Subcutaneous abdominal adipose tissue (tissue), 5 donors: ENCODE measurements around the gene IGF2.
"Not testable (repeated sequence)": the region's sequence is repeated elsewhere in the genome, so short reads cannot be mapped to it uniquely, and the experiment has no call there.

Experiments
- H3K27ac ChIP-seq: one replicate; pipeline ENCODE4 v1.7.0; 2013; ENCODE audit warnings: low read depth, mild to moderate bottlenecking, inconsistent platforms, low read length, moderate library complexity
- H3K27me3 ChIP-seq, 5 donors: one replicate each; pipeline ENCODE4 v1.7.0; 2013; ENCODE audit warnings: low read length in 5 of 5, inconsistent platforms in 1 of 5; ENCODE audit not compliant: control insufficient read depth in 5 of 5, insufficient read depth in 4 of 5
- H3K36me3 ChIP-seq, 5 donors: one replicate each; pipeline ENCODE4 v1.7.0; 2013; ENCODE audit warnings: low read length in 5 of 5; ENCODE audit not compliant: control insufficient read depth in 5 of 5, insufficient read depth in 5 of 5
- H3K4me1 ChIP-seq, 5 donors: one replicate each; pipeline ENCODE4 v1.7.0; 2013; ENCODE audit warnings: low read length in 5 of 5, mild to moderate bottlenecking in 3 of 5, moderate library complexity in 1 of 5; ENCODE audit not compliant: control insufficient read depth in 5 of 5, insufficient read depth in 5 of 5
- H3K4me3 ChIP-seq, 5 donors: one replicate each; pipeline ENCODE4 v1.7.0; 2013; ENCODE audit warnings: low read length in 5 of 5, low read depth in 1 of 5
- H3K9ac ChIP-seq, 5 donors: one replicate each; pipeline ENCODE4 v1.7.0; 2013; ENCODE audit warnings: low read length in 5 of 5, mild to moderate bottlenecking in 4 of 5, moderate library complexity in 3 of 5
- H3K9me3 ChIP-seq, 5 donors: one replicate each; pipeline ENCODE4 v1.7.0; 2013; ENCODE audit warnings: low read length in 5 of 5; ENCODE audit not compliant: control insufficient read depth in 5 of 5
- donor health status: healthy.
- donor health status: healthy.
- donor health status: healthy.
- donor health status: healthy.
- donor health status: healthy.

The IGF2 gene

GRCh38 chr11:2179516-2179915 lies 40.3 kb upstream of the IGF2 start:
- H3K4me1 ChIP-seq = no peaks in the 10 kb centered on the region
- no peaks in the 10 kb centered on the region for H3K36me3 ChIP-seq

DNA sequence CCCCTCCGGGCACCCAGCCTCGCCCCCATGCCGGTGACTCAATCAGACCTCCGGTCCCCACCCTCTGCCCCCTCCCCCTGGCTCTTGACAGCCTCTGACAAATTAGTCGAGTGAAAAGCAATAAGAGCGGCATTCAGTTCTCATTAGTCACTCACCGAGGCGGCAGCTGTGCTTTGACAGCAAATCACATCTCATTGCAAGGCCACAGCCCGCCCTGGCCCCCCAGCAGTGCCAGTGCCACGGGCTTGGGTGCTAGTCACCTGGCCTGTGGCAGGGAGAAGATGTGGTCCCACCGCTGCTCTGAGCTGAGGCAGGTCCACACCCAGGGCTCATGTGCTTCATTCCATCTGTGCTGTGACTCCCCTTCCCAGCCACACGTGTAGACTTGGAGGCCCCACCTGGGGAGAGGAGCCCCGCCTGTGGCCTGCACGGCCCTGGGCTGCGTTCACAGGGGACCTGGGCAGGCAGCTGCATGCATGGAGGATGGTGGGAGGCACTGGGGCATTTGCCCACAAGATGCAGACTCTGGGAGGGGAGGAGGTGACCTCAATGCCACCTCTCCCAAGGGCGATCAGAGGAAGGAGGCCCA lies 39.8 kb upstream of the IGF2 start:
- Histone ChIP-seq H3K27me3 (peaks cover 18 to 46% (median 38%) of the 10 kb centered on the region in 5 donors), H3K9ac (no peak overlapping the region), H3K4me1 (no peaks in the 10 kb centered on the region), H3K36me3 (no peaks in the 10 kb centered on the region), H3K9me3 (no peaks in the 10 kb centered on the region), H3K4me3 (no peak overlapping the region), H3K27ac (no peak overlapping the region)

More at GRCh38 chr11:2179516-2179915, 40.3 kb upstream of the IGF2 start:
- Histone ChIP-seq H3K4me3 (no peak overlapping the region), H3K27ac (no peak overlapping the region), H3K9me3 (no peaks in the 10 kb centered on the region), H3K9ac (no peak overlapping the region), H3K27me3 (peaks cover 18 to 46% (median 34%) of the 10 kb centered on the region in 5 donors)

GRCh38 chr11:2178055-2178773 lies 39.0 kb upstream of the IGF2 start:
- H3K27me3 ChIP-seq = peaks cover 16 to 52% (median 37%) of the 10 kb centered on the region in 5 donors
- H3K36me3 ChIP-seq = not testable (repeated sequence)

DNA sequence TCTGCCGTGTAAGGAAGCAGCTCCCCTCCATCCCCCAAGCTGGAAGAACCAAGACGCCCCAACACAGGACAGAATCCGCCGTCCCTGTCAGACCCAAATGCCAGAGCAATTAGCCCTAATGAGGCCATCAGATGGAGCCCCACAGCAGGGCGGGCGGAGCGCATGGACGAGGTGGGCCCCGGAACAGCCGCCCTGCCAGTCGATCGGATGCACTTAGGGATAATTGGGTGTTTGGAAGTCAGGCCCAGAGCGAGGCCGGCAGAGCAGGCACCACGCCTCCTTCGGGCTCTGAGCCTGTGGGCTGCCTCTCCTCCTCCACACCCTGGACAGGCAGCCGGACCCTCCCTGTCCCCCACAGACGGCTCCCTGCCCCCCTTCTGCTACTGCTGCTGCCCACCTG lies 37.9 kb upstream of the IGF2 start:
- Histone ChIP-seq H3K36me3 (no peaks in the 10 kb centered on the region), H3K27ac (no peak overlapping the region), H3K9ac (no peak overlapping the region), H3K4me1 (no peaks in the 10 kb centered on the region), H3K9me3 (peaks cover 0 to 2% (median 0%) of the 10 kb centered on the region in 5 donors), H3K4me3 (no peak overlapping the region), H3K27me3 (peaks cover 16 to 47% (median 37%) of the 10 kb centered on the region in 5 donors)

More at GRCh38 chr11:2178055-2178773, 39.0 kb upstream of the IGF2 start:
- H3K9ac ChIP-seq, H3K4me1 ChIP-seq, H3K27ac ChIP-seq, H3K4me3 ChIP-seq, H3K9me3 ChIP-seq: not testable (repeated sequence)

GRCh38 chr11:2176389-2176900 lies 37.3 kb upstream of the IGF2 start:
- H3K27ac ChIP-seq = no peak overlapping the region
- H3K4me3 ChIP-seq = no peak overlapping the region
- no peak overlapping the region for H3K9ac ChIP-seq
- H3K9me3 ChIP-seq = peaks cover 0 to 2% (median 0%) of the 10 kb centered on the region in 5 donors
- H3K27me3 ChIP-seq = peaks cover 16 to 43% (median 32%) of the 10 kb centered on the region in 5 donors
- no peaks in the 10 kb centered on the region for H3K36me3 ChIP-seq
- no peaks in the 10 kb centered on the region for H3K4me1 ChIP-seq

DNA sequence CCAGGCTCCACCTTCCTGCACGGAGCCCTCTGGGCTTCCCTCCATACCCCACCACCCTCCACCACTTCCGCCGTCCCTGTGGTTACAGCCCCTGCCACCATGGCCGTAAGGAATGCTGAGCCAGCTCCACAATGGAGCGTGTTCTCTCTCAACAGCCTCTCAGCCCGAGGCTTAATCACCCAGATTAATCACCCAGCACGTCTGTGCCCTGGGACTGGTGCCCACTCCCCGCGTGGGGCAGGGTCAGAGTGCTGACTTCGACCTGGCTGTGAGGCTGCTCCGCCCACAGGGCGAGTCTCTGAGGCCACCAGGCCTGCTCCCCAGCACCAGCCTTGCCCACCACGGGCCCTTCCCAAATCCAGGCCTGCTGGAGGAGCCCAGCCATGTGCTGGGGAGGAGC lies 36.5 kb upstream of the IGF2 start:
- H3K27me3 ChIP-seq = peaks cover 12 to 42% (median 28%) of the 10 kb centered on the region in 5 donors
- H3K4me1 ChIP-seq = no peaks in the 10 kb centered on the region
- no peak overlapping the region for H3K4me3 ChIP-seq
- no peak overlapping the region for H3K9ac ChIP-seq
- peaks cover 0 to 2% (median 0%) of the 10 kb centered on the region in 5 donors for H3K9me3 ChIP-seq
- no peak overlapping the region for H3K27ac ChIP-seq
- no peaks in the 10 kb centered on the region for H3K36me3 ChIP-seq

DNA sequence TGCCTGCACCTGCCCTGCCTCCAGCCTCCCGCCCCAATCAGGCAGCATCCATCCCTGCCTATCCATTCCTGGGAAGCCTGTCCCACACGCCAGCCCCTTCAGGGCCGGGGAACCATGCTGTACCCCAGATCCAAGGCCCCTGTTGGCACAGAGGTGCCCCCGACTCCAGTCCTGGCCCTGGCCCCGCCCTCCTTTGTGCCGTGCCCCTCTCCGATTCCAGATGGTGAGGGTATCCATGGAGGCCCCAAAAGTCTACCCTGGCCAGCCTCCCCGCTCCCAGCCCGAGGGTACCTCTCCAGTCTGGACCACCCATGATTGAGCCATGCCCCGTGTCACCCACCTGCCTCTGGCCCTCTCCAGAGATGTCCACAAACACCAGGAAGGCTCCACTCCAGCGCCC lies 35.2 kb upstream of the IGF2 start:
- Histone ChIP-seq H3K9ac (no peak overlapping the region), H3K4me1 (no peaks in the 10 kb centered on the region), H3K36me3 (no peaks in the 10 kb centered on the region), H3K27me3 (peaks cover 10 to 48% (median 30%) of the 10 kb centered on the region in 5 donors), H3K4me3 (no peak overlapping the region), H3K27ac (no peak overlapping the region), H3K9me3 (peaks cover 0 to 2% (median 0%) of the 10 kb centered on the region in 5 donors)

DNA sequence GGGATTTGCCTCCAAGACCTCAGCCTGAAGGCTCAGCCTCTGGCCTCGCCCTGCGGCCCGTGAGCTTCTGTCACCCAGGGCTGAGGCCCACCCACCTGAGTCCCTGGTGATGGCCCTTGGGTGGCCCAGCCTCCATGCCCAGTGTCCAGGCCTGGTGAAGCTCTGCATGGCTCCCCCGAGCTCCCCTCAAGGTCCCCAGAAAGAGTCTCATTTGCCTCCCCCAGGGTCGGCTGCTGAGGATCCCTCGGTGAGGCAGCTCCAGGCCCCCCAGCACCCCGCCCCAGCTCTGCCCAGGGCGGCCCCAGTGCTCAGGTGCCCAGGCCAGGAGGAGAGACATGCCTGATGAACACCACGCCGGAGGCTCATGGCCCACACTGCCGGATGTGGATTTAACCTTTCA lies 34.6 kb upstream of the IGF2 start:
- no peak overlapping the region for H3K4me3 ChIP-seq
- peaks cover 0 to 2% (median 0%) of the 10 kb centered on the region in 5 donors for H3K9me3 ChIP-seq
- no peaks in the 10 kb centered on the region for H3K36me3 ChIP-seq
- H3K27ac ChIP-seq = no peak overlapping the region
- peaks cover 10 to 47% (median 34%) of the 10 kb centered on the region in 5 donors for H3K27me3 ChIP-seq
- no peak overlapping the region for H3K9ac ChIP-seq
- H3K4me1 ChIP-seq = no peaks in the 10 kb centered on the region

GRCh38 chr11:2173150-2173693 lies 34.0 kb upstream of the IGF2 start:
- Histone ChIP-seq H3K9ac (no peak overlapping the region), H3K9me3 (peaks cover 0 to 2% (median 0%) of the 10 kb centered on the region in 5 donors), H3K36me3 (no peaks in the 10 kb centered on the region), H3K4me1 (no peaks in the 10 kb centered on the region), H3K27ac (no peak overlapping the region), H3K4me3 (no peak overlapping the region), H3K27me3 (peaks cover 10 to 47% (median 30%) of the 10 kb centered on the region in 5 donors)

DNA sequence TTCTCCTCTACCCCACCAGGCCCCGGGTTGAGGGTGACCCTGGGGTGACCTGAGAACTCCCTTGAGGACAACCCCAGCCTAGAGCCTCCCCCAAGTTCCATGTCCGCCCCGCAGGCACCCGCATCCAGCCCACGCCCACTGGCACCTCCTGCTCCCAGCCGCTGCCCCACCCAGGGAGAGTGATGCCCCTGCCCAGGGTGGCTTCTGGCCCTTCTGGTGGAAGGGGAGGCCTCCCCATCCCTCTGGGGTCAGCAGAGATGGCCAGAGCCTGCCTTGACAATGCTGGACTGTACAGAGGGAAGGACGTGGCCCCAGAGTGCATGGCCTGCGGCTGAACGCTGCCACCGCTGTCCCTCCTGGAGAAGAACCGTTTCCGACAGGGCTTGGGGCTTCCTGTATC lies 33.5 kb upstream of the IGF2 start:
- Histone ChIP-seq H3K4me3 (no peak overlapping the region), H3K9me3 (peaks cover 0 to 2% (median 0%) of the 10 kb centered on the region in 5 donors), H3K27ac (no peak overlapping the region), H3K9ac (no peak overlapping the region), H3K4me1 (no peaks in the 10 kb centered on the region), H3K27me3 (peaks cover 10 to 46% (median 35%) of the 10 kb centered on the region in 5 donors), H3K36me3 (no peaks in the 10 kb centered on the region)
